GM12865 (cell line): ENCODE measurements around the gene KCNS1.

Experiments
- DNase-seq: peaks from one replicate; pipeline ENCODE4 v3.0.0; 2010; ENCODE audit warnings: low read depth
- H3K4me3 ChIP-seq: 2 replicates; pipeline ENCODE4 v1.5.1; 2011; ENCODE audit warnings: mild to moderate bottlenecking, low read depth, low read length, control low read depth
- TF ChIP-seq, protein P1 (sequence below): IDR thresholded peaks from 2 replicates; pipeline ENCODE4 v1.5.1; 2011; ENCODE audit warnings: low read length, control low read depth, low read depth, inconsistent platforms; ENCODE audit not compliant: insufficient read depth; ENCODE audit errors: missing control alignments

KCNS1 gene

GRCh38 chr20:45109634-45110033, 8.7 kb upstream of the KCNS1 start:
- TF ChIP-seq, protein P1, sequence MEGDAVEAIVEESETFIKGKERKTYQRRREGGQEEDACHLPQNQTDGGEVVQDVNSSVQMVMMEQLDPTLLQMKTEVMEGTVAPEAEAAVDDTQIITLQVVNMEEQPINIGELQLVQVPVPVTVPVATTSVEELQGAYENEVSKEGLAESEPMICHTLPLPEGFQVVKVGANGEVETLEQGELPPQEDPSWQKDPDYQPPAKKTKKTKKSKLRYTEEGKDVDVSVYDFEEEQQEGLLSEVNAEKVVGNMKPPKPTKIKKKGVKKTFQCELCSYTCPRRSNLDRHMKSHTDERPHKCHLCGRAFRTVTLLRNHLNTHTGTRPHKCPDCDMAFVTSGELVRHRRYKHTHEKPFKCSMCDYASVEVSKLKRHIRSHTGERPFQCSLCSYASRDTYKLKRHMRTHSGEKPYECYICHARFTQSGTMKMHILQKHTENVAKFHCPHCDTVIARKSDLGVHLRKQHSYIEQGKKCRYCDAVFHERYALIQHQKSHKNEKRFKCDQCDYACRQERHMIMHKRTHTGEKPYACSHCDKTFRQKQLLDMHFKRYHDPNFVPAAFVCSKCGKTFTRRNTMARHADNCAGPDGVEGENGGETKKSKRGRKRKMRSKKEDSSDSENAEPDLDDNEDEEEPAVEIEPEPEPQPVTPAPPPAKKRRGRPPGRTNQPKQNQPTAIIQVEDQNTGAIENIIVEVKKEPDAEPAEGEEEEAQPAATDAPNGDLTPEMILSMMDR: no peak
- DNase-seq: no peak
- no peak overlapping the region for H3K4me3 ChIP-seq

- no peak for DNase-seq
- no peak overlapping the region for H3K4me3 ChIP-seq
- TF ChIP-seq, protein P1: no peak
These were observed 4.4 kb upstream of the KCNS1 start for GRCh38 chr20:45105317-45105716.

DNA sequence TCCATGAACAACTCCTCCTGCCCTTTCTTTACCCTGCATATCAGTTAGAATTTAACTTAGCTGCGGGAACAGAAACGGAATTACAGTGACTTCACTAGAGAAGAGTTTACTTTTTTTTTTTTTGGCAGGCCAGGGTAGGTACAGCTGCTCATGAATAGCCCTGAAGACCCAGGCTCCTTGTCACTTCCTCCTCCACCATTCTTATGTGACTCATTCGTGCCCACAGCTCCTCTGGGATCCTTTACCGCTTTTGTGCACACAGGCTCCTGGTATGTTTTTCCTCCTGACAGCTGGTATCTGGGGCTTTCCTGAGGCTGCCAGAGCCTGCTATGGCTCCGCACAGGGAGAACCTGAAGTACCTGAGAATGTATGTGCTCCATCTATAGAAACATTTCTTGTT, 3.9 kb upstream of the KCNS1 start:
- TF ChIP-seq, protein P1: no peak
- DNase-seq: no peak
- no peak overlapping the region for H3K4me3 ChIP-seq

- H3K4me3 ChIP-seq: no peak overlapping the region
- TF ChIP-seq, protein P1: no peak
- DNase-seq: no peak
These were observed 2.1 kb upstream of the KCNS1 start for GRCh38 chr20:45103072-45103471.

GRCh38 chr20:45101333-45101850, 465 bp upstream of the KCNS1 start:
- DNase-seq: no peak
- no peak overlapping the region for H3K4me3 ChIP-seq
- TF ChIP-seq, protein P1: no peak

- TF ChIP-seq, protein P1: no peak
- no peak overlapping the region for H3K4me3 ChIP-seq
- peak; percentile 18 for DNase-seq
These were observed 2.7 kb downstream of the KCNS1 start for GRCh38 chr20:45098103-45098773.
